ENCODE data around the gene GALNT7.

The GALNT7 gene

GRCh38 chr4:173367946-173368345 is 199.3 kb downstream of the GALNT7 start:
- whole genome bisulfite sequencing (ENCODE audit: insufficient coverage) = 38% methylated on average over 3 of the region's 4 CpGs
- Histone ChIP-seq H3K4me1 (ENCODE audit: control extremely low read depth in 1 of 4, control insufficient read depth in 4 of 4, insufficient read depth in 4 of 4, low read length in 3 of 4) (peaks cover 4 to 36% (median 25%) of the 10 kb centered on the region in 4 experiments), H3K27ac (ENCODE audit: insufficient read depth in 1 of 2, low read depth in 1 of 2, low read length in 2 of 2, poor library complexity in 1 of 2, severe bottlenecking in 2 of 2) (peak overlapping the region in 1 of 2 experiments; percentile 14), H3K9me3 (ENCODE audit: control extremely low read depth in 1 of 5, control insufficient read depth in 4 of 5, insufficient read depth in 2 of 5, low read depth in 1 of 5, low read length in 4 of 5) (no peaks in the 10 kb centered on the region), H3K27me3 (replicated peaks in 2 of 5; ENCODE audit: control insufficient read depth in 4 of 5, insufficient read depth in 5 of 5, low read length in 4 of 5) (no peaks in the 10 kb centered on the region), H3K4me3 (ENCODE audit: control insufficient read depth in 1 of 7, extremely low read depth in 1 of 7, insufficient read depth in 4 of 7, low read depth in 2 of 7, low read length in 6 of 7) (no peak overlapping the region), H3K36me3 (ENCODE audit: control insufficient read depth in 4 of 4, insufficient read depth in 4 of 4, low read length in 3 of 4) (no peaks in the 10 kb centered on the region)
- ChIA-PET CTCF (interaction anchor here (1.0 to 2.0 kb wide), 6 partner anchors 17 to 53 kb away, joined by 3 to 6 read pairs (median 4); no protein-coding TSS in a partner anchor), POLR2A (interaction anchor here (1.1 kb wide), 1 partner anchor 34 kb away, joined by 6 read pairs; the partner anchor contains the start of gene HMGB2)
- DNase-seq = peak in 2 of 3 donors; percentile 48 to 67

DNA sequence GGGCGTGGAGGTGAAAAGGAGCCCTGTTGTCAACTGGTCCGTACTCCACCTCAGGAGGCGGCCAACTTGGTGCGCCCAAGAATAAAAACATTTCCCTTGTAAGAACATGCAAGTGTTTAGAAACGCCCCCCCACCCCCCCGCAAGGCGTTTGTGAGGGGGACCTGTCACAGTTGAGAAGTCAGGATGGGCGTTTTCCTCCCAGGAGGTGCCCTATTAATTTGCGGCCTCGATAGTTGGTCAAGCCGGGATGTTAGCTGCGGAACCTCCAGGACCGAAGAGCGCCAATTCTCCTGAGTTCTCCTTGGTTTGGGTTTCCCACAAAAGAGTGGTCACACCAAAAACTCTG is 201.5 kb downstream of the GALNT7 start:
- Histone ChIP-seq H3K9me3 (ENCODE audit: control extremely low read depth in 1 of 5, control insufficient read depth in 4 of 5, insufficient read depth in 2 of 5, low read depth in 1 of 5, low read length in 4 of 5) (no peaks in the 10 kb centered on the region), H3K27ac (ENCODE audit: insufficient read depth in 1 of 2, low read depth in 1 of 2, low read length in 2 of 2, poor library complexity in 1 of 2, severe bottlenecking in 2 of 2) (peak overlapping the region; percentile 79 to 88), H3K4me1 (ENCODE audit: control extremely low read depth in 1 of 4, control insufficient read depth in 4 of 4, insufficient read depth in 4 of 4, low read length in 3 of 4) (peaks cover 4 to 41% (median 31%) of the 10 kb centered on the region in 4 experiments), H3K27me3 (replicated peaks in 2 of 5; ENCODE audit: control insufficient read depth in 4 of 5, insufficient read depth in 5 of 5, low read length in 4 of 5) (no peaks in the 10 kb centered on the region), H3K36me3 (ENCODE audit: control insufficient read depth in 4 of 4, insufficient read depth in 4 of 4, low read length in 3 of 4) (peaks cover 0 to 6% (median 0%) of the 10 kb centered on the region in 4 experiments), H3K4me3 (ENCODE audit: control insufficient read depth in 1 of 7, extremely low read depth in 1 of 7, insufficient read depth in 4 of 7, low read depth in 2 of 7, low read length in 6 of 7) (peak overlapping the region; percentile 51 to 99 (median 91))
- CTCF ChIA-PET = interaction anchor here (2.0 to 5.9 kb wide), 3 partner anchors 36 to 44 kb away, joined by 6 to 31 read pairs (median 18); partner anchors contain the start of gene HMGB2
- POLR2A ChIA-PET = interaction anchor here (1.0 to 3.1 kb wide), 2 partner anchors 25 to 35 kb away, joined by 3 to 24 read pairs; partner anchors contain the start of gene HMGB2
- peak; percentile 64 to 86 (median 77) for DNase-seq
- WGBS (ENCODE audit: insufficient coverage) = 0% methylated on average over 11 of the region's 14 CpGs

DNA sequence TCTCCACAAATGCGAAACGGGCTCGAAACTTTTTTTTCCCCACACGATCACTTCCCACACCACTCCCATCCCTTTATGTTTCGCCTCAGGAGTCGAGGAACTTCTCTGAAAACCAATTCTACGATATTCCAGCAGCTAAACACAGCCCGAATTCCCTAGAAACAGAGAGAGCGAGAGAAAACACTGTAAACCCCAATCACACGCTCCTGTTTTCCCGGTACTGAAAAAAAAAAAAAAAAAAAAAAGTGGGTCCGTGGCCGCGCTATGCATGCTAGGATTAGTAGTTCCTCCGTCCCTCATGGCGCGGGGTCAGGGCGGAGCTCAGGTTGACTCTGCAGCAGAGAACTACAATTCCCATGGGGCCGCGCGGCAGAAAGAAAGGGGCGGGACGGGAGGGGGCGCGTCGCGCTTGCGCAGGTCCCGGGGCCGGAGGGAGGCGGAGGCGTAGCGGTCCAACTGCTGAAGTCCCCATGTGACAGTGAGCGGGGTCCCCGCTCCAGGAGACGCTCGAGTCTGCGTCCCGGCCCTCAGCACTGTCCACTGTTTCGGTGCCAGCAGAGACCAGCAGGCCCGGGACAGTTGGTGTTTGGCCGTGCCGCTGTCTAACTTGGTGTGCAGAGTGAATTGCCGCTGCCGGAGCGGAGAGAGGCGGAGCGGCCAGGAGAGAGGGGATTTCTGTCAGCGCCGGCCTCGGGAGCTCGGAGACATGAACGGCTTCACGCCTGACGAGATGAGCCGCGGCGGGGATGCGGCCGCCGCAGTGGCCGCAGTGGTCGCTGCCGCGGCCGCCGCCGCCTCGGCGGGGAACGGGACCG is 202.1 kb downstream of the GALNT7 start, which contains the start of gene SAP30:
Gene SAP30 (plus strand): TSS at position 478 of the 815 bp plus-strand sequence. CDS start 229 bp downstream, at position 707.
- Histone ChIP-seq H3K36me3 (ENCODE audit: control insufficient read depth in 4 of 4, insufficient read depth in 4 of 4, low read length in 3 of 4) (peaks cover 0 to 6% (median under 1%) of the 10 kb centered on the region in 4 experiments), H3K27ac (ENCODE audit: insufficient read depth in 1 of 2, low read depth in 1 of 2, low read length in 2 of 2, poor library complexity in 1 of 2, severe bottlenecking in 2 of 2) (peak within 1 kb of the TSS; percentile 79 to 88), H3K4me1 (ENCODE audit: control extremely low read depth in 1 of 4, control insufficient read depth in 4 of 4, insufficient read depth in 4 of 4, low read length in 3 of 4) (peaks cover 4 to 36% (median 26%) of the 10 kb centered on the region in 4 experiments), H3K27me3 (replicated peaks in 2 of 5; ENCODE audit: control insufficient read depth in 4 of 5, insufficient read depth in 5 of 5, low read length in 4 of 5) (no peaks in the 10 kb centered on the region), H3K4me3 (ENCODE audit: control insufficient read depth in 1 of 7, extremely low read depth in 1 of 7, insufficient read depth in 4 of 7, low read depth in 2 of 7, low read length in 6 of 7) (peak within 1 kb of the TSS; percentile 66 to 99 (median 92)), H3K9me3 (ENCODE audit: control extremely low read depth in 1 of 5, control insufficient read depth in 4 of 5, insufficient read depth in 2 of 5, low read depth in 1 of 5, low read length in 4 of 5) (no peaks in the 10 kb centered on the region)
- 0% methylated on average over 50 of the region's 72 CpGs for WGBS (ENCODE audit: insufficient coverage)
- peak; percentile 99 for DNase-seq
- ChIA-PET CTCF (interaction anchor here (3.9 to 5.9 kb wide), 2 partner anchors 37 to 43 kb away, joined by 18 to 31 read pairs; partner anchors contain the start of gene HMGB2), POLR2A (interaction anchor here (0.6 to 3.1 kb wide), 5 partner anchors 17 to 139 kb away, joined by 3 to 24 read pairs (median 3); partner anchors contain the start of gene HMGB2)

GRCh38 chr4:173371292-173372192 is 202.9 kb downstream of the GALNT7 start:
- H3K27ac ChIP-seq (ENCODE audit: insufficient read depth in 1 of 2, low read depth in 1 of 2, low read length in 2 of 2, poor library complexity in 1 of 2, severe bottlenecking in 2 of 2) = peak overlapping the region; percentile 75 to 83
- peak overlapping the region; percentile 66 to 99 (median 92) for H3K4me3 ChIP-seq (ENCODE audit: control insufficient read depth in 1 of 7, extremely low read depth in 1 of 7, insufficient read depth in 4 of 7, low read depth in 2 of 7, low read length in 6 of 7)
- ChIA-PET POLR2A (interaction anchor here (0.6 to 3.1 kb wide), 5 partner anchors 18 to 138 kb away, joined by 3 to 24 read pairs (median 3); partner anchors contain the start of gene HMGB2), CTCF (interaction anchor here (0.6 to 5.9 kb wide), 6 partner anchors 12 to 70 kb away, joined by 3 to 31 read pairs (median 6); partner anchors contain the start of gene HMGB2)
- H3K9me3 ChIP-seq (ENCODE audit: control extremely low read depth in 1 of 5, control insufficient read depth in 4 of 5, insufficient read depth in 2 of 5, low read depth in 1 of 5, low read length in 4 of 5) = no peaks in the 10 kb centered on the region
- H3K27me3 ChIP-seq (replicated peaks in 2 of 5; ENCODE audit: control insufficient read depth in 4 of 5, insufficient read depth in 5 of 5, low read length in 4 of 5) = no peaks in the 10 kb centered on the region
- DNase-seq = peak; percentile 65 to 83 (median 77)
- H3K4me1 ChIP-seq (ENCODE audit: control extremely low read depth in 1 of 4, control insufficient read depth in 4 of 4, insufficient read depth in 4 of 4, low read length in 3 of 4) = peaks cover 4 to 33% (median 20%) of the 10 kb centered on the region in 4 experiments
- peaks cover 0 to 10% (median 5%) of the 10 kb centered on the region in 4 experiments for H3K36me3 ChIP-seq (ENCODE audit: control insufficient read depth in 4 of 4, insufficient read depth in 4 of 4, low read length in 3 of 4)
- WGBS (ENCODE audit: insufficient coverage) = under 1% methylated on average over 56 of the region's 68 CpGs
